Esophagus squamous epithelium (tissue), 4 donors: ENCODE data around the gene SMNDC1.

ENCODE experiments used
- POLR2A ChIP-seq, 4 donors: fragments of 450-650 bp; IDR thresholded peaks; one replicate each; pipeline ENCODE4 v1.6.1; 2017; ENCODE audit warnings: antibody characterized with exemption in 4 of 4, mild to moderate bottlenecking in 4 of 4, moderate library complexity in 3 of 4
- TF ChIP-seq, protein P1 (sequence below), 6 experiments: fragments of 450-650 bp in 4 of 6; fragments of 200-600 bp in 2 of 6; sonication (generic) in 2 of 6; IDR thresholded peaks; one replicate each; pipeline ENCODE4 v1.5.1; 2016 to 2019; ENCODE audit warnings: antibody characterized with exemption in 6 of 6, mild to moderate bottlenecking in 4 of 6, moderate library complexity in 4 of 6

DNA sequence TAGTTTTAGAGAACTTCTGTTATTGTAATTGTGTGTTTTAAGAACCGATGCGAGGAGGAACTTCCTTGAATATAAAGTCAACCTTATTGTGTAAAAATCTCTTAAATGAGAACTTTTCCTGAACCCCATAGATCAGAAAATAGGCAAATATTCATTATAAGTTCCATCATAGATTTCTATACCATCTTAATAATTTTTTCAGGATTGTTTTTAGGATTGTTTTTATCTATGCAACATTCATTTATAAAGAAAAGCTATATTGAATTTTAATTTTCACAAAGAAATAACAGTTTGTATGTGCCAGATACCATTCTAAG is 1.7 kb upstream of the SMNDC1 start:
- TF ChIP-seq POLR2A (IDR thresholded peaks at IDR 0.05), result no peak
- TF ChIP-seq, protein P1, sequence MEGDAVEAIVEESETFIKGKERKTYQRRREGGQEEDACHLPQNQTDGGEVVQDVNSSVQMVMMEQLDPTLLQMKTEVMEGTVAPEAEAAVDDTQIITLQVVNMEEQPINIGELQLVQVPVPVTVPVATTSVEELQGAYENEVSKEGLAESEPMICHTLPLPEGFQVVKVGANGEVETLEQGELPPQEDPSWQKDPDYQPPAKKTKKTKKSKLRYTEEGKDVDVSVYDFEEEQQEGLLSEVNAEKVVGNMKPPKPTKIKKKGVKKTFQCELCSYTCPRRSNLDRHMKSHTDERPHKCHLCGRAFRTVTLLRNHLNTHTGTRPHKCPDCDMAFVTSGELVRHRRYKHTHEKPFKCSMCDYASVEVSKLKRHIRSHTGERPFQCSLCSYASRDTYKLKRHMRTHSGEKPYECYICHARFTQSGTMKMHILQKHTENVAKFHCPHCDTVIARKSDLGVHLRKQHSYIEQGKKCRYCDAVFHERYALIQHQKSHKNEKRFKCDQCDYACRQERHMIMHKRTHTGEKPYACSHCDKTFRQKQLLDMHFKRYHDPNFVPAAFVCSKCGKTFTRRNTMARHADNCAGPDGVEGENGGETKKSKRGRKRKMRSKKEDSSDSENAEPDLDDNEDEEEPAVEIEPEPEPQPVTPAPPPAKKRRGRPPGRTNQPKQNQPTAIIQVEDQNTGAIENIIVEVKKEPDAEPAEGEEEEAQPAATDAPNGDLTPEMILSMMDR (IDR thresholded peaks at IDR 0.05), result no peak
